ENCODE data around the gene TNFRSF8.

TNFRSF8 gene

DNA sequence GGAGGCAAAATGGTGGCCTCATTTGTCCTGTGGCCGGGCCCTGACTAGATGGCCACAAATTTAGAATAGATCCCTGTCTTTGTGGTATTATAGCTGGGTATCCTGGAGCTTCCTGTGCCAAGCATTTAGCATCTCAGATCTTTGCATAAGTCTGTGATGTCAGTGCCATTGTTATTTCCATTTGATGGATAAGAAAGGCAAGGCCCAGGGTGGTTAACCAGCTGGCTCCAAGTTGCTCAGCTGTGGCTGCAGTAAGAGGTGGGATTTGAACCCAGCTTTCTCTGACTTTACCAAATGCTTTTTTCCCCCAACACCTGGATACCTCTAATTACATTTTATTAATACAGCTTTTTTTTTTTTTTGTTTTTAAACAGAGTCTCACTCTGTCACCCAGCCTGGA lies 11.7 kb upstream of the TNFRSF8 start:
- Histone ChIP-seq H3K4me1 (ENCODE audit: control insufficient read depth in 1 of 2, insufficient read depth in 1 of 2, low read depth in 1 of 2, low read length in 1 of 2) (peaks cover 6 to 7% of the 10 kb centered on the region in 2 experiments), H3K4me3 (ENCODE audit: low read depth in 1 of 2, low read length in 1 of 2) (no peak overlapping the region), H3K36me3 (no peaks in the 10 kb centered on the region), H3K9me3 (no peaks in the 10 kb centered on the region), H3K27ac (no peak overlapping the region), H3K27me3 (no peaks in the 10 kb centered on the region)
- TF ChIP-seq, protein P1, sequence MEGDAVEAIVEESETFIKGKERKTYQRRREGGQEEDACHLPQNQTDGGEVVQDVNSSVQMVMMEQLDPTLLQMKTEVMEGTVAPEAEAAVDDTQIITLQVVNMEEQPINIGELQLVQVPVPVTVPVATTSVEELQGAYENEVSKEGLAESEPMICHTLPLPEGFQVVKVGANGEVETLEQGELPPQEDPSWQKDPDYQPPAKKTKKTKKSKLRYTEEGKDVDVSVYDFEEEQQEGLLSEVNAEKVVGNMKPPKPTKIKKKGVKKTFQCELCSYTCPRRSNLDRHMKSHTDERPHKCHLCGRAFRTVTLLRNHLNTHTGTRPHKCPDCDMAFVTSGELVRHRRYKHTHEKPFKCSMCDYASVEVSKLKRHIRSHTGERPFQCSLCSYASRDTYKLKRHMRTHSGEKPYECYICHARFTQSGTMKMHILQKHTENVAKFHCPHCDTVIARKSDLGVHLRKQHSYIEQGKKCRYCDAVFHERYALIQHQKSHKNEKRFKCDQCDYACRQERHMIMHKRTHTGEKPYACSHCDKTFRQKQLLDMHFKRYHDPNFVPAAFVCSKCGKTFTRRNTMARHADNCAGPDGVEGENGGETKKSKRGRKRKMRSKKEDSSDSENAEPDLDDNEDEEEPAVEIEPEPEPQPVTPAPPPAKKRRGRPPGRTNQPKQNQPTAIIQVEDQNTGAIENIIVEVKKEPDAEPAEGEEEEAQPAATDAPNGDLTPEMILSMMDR (IDR thresholded peaks at IDR 0.05) = no peak

DNA sequence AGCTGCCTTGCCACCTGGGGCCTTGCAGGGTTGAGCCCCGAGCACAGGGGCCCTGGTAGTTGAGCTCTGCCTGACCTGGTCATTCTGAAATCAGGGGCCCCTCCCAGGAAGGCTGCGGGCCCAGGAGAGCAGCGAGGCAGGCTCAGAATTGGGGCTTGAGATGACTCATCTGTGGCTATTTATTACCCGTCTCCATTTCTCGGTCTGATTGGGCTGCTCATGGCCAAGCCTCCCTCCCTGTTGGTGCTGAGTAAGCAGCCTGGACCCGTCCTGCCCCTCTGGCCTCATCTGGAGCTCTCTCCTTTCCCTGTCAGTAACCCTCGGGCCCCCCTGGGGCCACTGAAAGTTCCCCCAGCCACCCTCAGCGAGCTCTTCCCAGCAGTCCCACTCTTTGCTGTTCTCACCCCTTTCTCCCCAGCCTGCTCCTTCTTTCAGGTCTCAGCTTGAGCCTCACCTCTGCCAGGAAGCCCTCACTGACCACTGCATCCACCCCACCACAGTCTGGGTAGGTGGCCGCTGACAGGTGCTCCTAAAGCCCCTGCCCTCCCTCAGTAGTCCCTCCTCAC lies 11.0 kb upstream of the TNFRSF8 start:
- no peak overlapping the region for H3K27ac ChIP-seq
- TF ChIP-seq, protein P1 (IDR thresholded peaks at IDR 0.05) = no peak

DNA sequence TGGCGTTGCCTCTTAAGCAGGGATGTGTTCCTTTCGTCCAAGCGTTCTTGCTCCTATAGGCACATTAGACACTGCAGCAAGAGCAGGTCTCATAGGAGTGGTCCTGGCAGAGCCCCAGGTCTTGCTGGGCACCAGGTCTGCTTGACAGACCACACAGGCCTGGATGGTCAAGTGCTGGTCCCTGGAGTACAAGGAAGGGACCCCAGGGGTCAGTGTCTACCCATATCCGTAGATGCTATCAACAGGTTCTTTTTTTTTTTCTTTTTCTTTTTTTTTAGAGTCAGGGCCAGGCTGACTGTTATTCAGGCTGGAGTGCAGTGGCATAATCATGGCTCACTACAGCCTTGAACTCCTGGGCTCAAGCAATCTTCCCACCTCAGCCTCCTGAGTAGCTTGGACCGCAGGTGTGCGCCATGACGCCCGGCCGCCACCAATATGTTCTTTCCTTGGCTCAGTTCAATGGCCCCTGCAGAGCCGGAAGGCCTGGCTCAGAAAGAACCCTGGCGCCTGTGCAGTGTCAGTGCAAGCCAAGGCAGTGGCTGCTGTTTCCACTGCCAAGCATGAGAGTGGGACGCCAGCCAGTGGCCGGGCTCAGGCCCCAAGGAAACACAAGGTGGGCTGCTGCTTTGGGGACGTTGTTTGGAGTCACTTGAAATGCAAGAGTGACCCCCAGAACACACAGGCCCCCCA lies 10.0 kb upstream of the TNFRSF8 start:
- TF ChIP-seq, protein P1 (IDR thresholded peaks at IDR 0.05) = no peak
- peaks cover 6 to 7% of the 10 kb centered on the region in 2 experiments for H3K4me1 ChIP-seq (ENCODE audit: control insufficient read depth in 1 of 2, insufficient read depth in 1 of 2, low read depth in 1 of 2, low read length in 1 of 2)
- no peaks in the 10 kb centered on the region for H3K36me3 ChIP-seq
- no peaks in the 10 kb centered on the region for H3K9me3 ChIP-seq
- H3K27me3 ChIP-seq = no peaks in the 10 kb centered on the region
- H3K27ac ChIP-seq = no peak overlapping the region
- no peak overlapping the region for H3K4me3 ChIP-seq (ENCODE audit: low read depth in 1 of 2, low read length in 1 of 2)

More for the DNA sequence above, 11.0 kb upstream of the TNFRSF8 start:
- H3K9me3 ChIP-seq = no peaks in the 10 kb centered on the region
- H3K27me3 ChIP-seq = no peaks in the 10 kb centered on the region
- H3K4me1 ChIP-seq (ENCODE audit: control insufficient read depth in 1 of 2, insufficient read depth in 1 of 2, low read depth in 1 of 2, low read length in 1 of 2) = peaks cover 6 to 7% of the 10 kb centered on the region in 2 experiments
- no peak overlapping the region for H3K4me3 ChIP-seq (ENCODE audit: low read depth in 1 of 2, low read length in 1 of 2)
- H3K36me3 ChIP-seq = no peaks in the 10 kb centered on the region

DNA sequence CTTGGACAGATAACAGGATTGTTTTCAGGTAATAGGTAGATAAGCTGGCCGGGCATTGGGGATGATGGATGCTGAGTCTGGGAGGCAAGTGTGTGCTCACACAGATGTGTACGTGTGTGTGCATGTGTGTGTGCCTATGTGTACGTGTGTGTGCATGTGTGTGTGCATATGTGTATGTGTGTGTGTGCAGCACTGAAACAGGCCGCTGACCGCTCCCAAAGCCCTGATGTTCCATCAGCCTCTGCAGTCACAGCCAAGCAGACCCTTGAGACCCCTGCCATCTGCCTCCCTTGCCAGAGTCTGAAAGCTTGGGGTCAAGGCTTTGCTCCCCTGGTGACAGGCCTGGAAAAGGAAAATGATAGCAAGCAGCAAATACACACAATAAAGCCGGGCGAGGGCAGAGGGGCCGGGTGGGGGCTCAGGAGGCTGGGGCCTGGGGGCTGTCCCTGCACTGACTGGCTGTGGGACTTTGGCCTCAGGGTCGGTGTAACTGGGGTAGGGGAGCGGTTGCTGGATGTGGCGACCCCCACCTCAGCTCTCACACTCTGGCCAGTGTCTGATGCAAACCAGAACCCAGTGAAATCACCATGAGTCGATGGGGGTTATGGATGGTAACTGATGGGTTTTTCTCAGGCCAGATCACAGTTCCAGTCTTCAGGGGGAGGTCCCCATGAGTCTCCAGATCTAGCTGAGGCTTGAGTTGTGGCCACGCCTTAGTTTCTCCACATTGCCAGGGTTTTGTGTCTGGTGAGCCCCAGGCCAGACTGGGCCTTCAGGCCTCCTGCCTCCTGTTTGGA lies 9.2 kb upstream of the TNFRSF8 start:
- Histone ChIP-seq H3K4me1 (ENCODE audit: control insufficient read depth in 1 of 2, insufficient read depth in 1 of 2, low read depth in 1 of 2, low read length in 1 of 2) (peaks cover 6 to 7% of the 10 kb centered on the region in 2 experiments), H3K27ac (no peak overlapping the region), H3K9me3 (no peaks in the 10 kb centered on the region), H3K4me3 (ENCODE audit: low read depth in 1 of 2, low read length in 1 of 2) (no peak overlapping the region), H3K36me3 (no peaks in the 10 kb centered on the region), H3K27me3 (no peaks in the 10 kb centered on the region)
- TF ChIP-seq, protein P1 (IDR thresholded peaks at IDR 0.05) = no peak

DNA sequence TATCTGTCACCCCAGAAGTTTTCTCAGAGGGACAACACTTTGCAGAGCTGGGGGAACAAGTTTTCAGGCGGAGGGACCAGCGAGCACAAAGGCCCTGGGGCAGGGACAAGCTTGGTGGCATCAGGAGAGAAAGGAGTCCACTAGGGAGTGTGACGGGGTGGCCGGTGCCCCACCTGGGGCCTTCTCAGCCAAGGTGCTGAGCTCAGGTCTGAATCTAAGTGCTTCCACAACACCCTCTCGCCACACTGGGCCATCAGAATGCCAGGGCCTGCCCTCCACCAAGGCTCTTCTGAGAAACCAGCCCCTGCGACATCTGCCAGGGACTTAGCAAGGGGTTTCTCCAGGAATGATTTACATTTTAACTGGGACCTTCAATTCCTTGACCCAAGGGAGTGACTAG lies 7.8 kb upstream of the TNFRSF8 start:
- Histone ChIP-seq H3K4me1 (ENCODE audit: control insufficient read depth in 1 of 2, insufficient read depth in 1 of 2, low read depth in 1 of 2, low read length in 1 of 2) (no peaks in the 10 kb centered on the region), H3K36me3 (no peaks in the 10 kb centered on the region), H3K27me3 (peaks cover 10% of the 10 kb centered on the region), H3K27ac (no peak overlapping the region), H3K4me3 (ENCODE audit: low read depth in 1 of 2, low read length in 1 of 2) (no peak overlapping the region), H3K9me3 (no peaks in the 10 kb centered on the region)
- TF ChIP-seq, protein P1 (IDR thresholded peaks at IDR 0.05) = no peak
